Measurements from ENCODE around the gene FSHR.

- TF ChIP-seq CTCF (IDR thresholded peaks at IDR 0.05; ENCODE audit: low read length) = no peak
- no peak for TF ChIP-seq EZH2 (IDR thresholded peaks at IDR 0.05; ENCODE audit: borderline replicate concordance, low read length)
Observed at GRCh38 chr2:49033394-49034185, 120.7 kb downstream of the FSHR start.
